Karpas-422 (cell line): ENCODE measurements around the gene LRCH1. TPM values are rescaled to one million over a fixed set of nuclear protein-coding genes. Genes with fewer than 3 reads are reported as not detected.

Source experiments
- DNase-seq: peaks from one replicate; pipeline ENCODE4 v3.0.0-alpha.2; 2015
- H2AFZ ChIP-seq: fragments of 200-600 bp; sonication (generic); 2 replicates; pipeline ENCODE4 v1.6.1; 2014; ENCODE audit warnings: antibody characterized with exemption, low read length, mixed read lengths
- H3K27ac ChIP-seq: fragments of 200-600 bp; sonication (generic); 2 replicates; pipeline ENCODE4 v1.5.1; 2014; ENCODE audit warnings: mild to moderate bottlenecking, low read length, moderate library complexity
- H3K27me3 ChIP-seq: fragments of 200-600 bp; sonication (generic); 2 replicates; pipeline ENCODE4 v1.6.1; 2014; ENCODE audit warnings: low read length, mixed read lengths
- H3K36me3 ChIP-seq: fragments of 200-600 bp; sonication (generic); 2 replicates; pipeline ENCODE4 v1.6.1; 2014; ENCODE audit warnings: low read length, mixed read lengths; ENCODE audit not compliant: insufficient read depth
- H3K4me1 ChIP-seq: fragments of 200-600 bp; sonication (generic); 2 replicates; pipeline ENCODE4 v1.6.1; 2014; ENCODE audit warnings: mild to moderate bottlenecking, low read length, mixed read lengths
- H3K4me2 ChIP-seq: fragments of 200-600 bp; sonication (generic); 2 replicates; pipeline ENCODE4 v1.6.1; 2014; ENCODE audit warnings: low read length, low read depth, mild to moderate bottlenecking; ENCODE audit not compliant: poor library complexity, severe bottlenecking
- H3K4me3 ChIP-seq: fragments of 200-600 bp; sonication (generic); 2 replicates; pipeline ENCODE4 v1.5.1; 2014; ENCODE audit warnings: mild to moderate bottlenecking, antibody characterized with exemption, low read length, mixed read lengths
- H3K79me2 ChIP-seq: fragments of 200-600 bp; sonication (generic); 2 replicates; pipeline ENCODE4 v1.6.1; 2014; ENCODE audit warnings: mild to moderate bottlenecking, low read length, mixed read lengths
- H3K9ac ChIP-seq: fragments of 200-600 bp; sonication (generic); 2 replicates; pipeline ENCODE4 v1.6.0; 2014; ENCODE audit warnings: low read length
- H3K9me2 ChIP-seq: fragments of 200-600 bp; sonication (generic), shearing (Covaris generic); replicated peaks from 2 replicates; pipeline ENCODE4 v1.6.0; 2014; ENCODE audit warnings: mild to moderate bottlenecking, low read length, moderate library complexity; ENCODE audit not compliant: insufficient read depth
- H3K9me3 ChIP-seq: fragments of 300-700, 200-600 bp; sonication (generic); 2 replicates; pipeline ENCODE4 v1.6.1; 2014; ENCODE audit warnings: low read length, mixed read lengths
- H4K20me1 ChIP-seq: fragments of 200-600 bp; sonication (generic); 2 replicates; pipeline ENCODE4 v1.6.1; 2014; ENCODE audit warnings: mild to moderate bottlenecking, antibody characterized with exemption, low read length, low read depth; ENCODE audit not compliant: insufficient read depth
- total RNA-seq: library from RNA; depleted of rRNA; stranded (reverse); fragments of >200 nt; shearing (Covaris generic); gene quantifications from 2 replicates; pipeline ENCODE4 v1.2.3, GENCODE V29; 2014; ENCODE audit warnings: low replicate concordance

The LRCH1 gene
- total RNA-seq, 1 experiment from 2014 or later = 0.56 TPM

- no peak overlapping the region for H3K9ac ChIP-seq
- no peaks in the 10 kb centered on the region for H3K27me3 ChIP-seq
- no peak overlapping the region for H3K4me3 ChIP-seq
- no peak overlapping the region for H3K27ac ChIP-seq
- no peaks in the 10 kb centered on the region for H3K79me2 ChIP-seq
- no peaks in the 10 kb centered on the region for H3K9me3 ChIP-seq
- 0 out of 2 replicates have a peak, but pooled peaks cover 7% of the 10 kb centered on the region for H4K20me1 ChIP-seq
- DNase-seq = no peak
- no peaks in the 10 kb centered on the region for H3K36me3 ChIP-seq
- no peak overlapping the region for H3K4me2 ChIP-seq
- no peaks in the 10 kb centered on the region for H3K4me1 ChIP-seq
- no peak overlapping the region for H2AFZ ChIP-seq
- no peaks in the 10 kb centered on the region for H3K9me2 ChIP-seq
Observed at GRCh38 chr13:46662690-46663089, 109.7 kb downstream of the LRCH1 start.

GRCh38 chr13:46663206-46664037 is 110.5 kb downstream of the LRCH1 start:
- Histone ChIP-seq H4K20me1 (0 out of 2 replicates have a peak, but pooled peaks cover 7% of the 10 kb centered on the region), H3K9me2 (no peaks in the 10 kb centered on the region), H3K27me3 (no peaks in the 10 kb centered on the region), H2AFZ (no peak overlapping the region), H3K36me3 (no peaks in the 10 kb centered on the region), H3K9ac (no peak overlapping the region), H3K9me3 (no peaks in the 10 kb centered on the region), H3K4me1 (no peaks in the 10 kb centered on the region), H3K79me2 (no peaks in the 10 kb centered on the region), H3K27ac (no peak overlapping the region), H3K4me3 (no peak overlapping the region), H3K4me2 (no peak overlapping the region)
- no peak for DNase-seq

GRCh38 chr13:46664195-46664594 is 111.2 kb downstream of the LRCH1 start:
- no peak overlapping the region for H3K4me3 ChIP-seq
- no peaks in the 10 kb centered on the region for H3K79me2 ChIP-seq
- H3K27ac ChIP-seq = no peak overlapping the region

DNA sequence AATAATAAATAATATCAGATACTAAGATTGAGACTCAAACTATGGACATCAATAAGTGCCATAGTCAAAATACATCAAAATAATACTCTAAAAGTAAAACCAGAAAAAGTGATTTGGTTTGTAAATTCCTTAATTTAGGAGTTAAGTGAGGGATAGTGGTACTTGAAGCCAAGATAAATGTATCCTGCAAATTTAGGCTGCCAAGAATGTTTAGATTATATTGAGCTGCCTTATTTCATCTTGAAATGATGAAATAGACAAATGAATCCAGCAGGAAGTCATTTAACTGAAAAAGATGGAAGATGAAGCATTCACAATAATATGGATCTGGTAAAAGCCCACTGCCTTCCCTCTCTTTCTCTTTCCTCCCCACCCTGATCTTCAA is 112.3 kb downstream of the LRCH1 start:
- Histone ChIP-seq H3K4me1 (no peaks in the 10 kb centered on the region), H4K20me1 (0 out of 2 replicates have a peak, but pooled peaks cover 7% of the 10 kb centered on the region), H2AFZ (no peak overlapping the region), H3K27ac (no peak overlapping the region), H3K79me2 (no peaks in the 10 kb centered on the region), H3K9ac (no peak overlapping the region), H3K36me3 (no peaks in the 10 kb centered on the region), H3K4me3 (no peak overlapping the region), H3K27me3 (no peaks in the 10 kb centered on the region), H3K4me2 (no peak overlapping the region), H3K9me3 (no peaks in the 10 kb centered on the region), H3K9me2 (no peaks in the 10 kb centered on the region)
- DNase-seq = no peak

More at GRCh38 chr13:46664195-46664594, 111.2 kb downstream of the LRCH1 start:
- no peak overlapping the region for H2AFZ ChIP-seq
- no peaks in the 10 kb centered on the region for H3K36me3 ChIP-seq
- no peaks in the 10 kb centered on the region for H3K4me1 ChIP-seq
- no peak overlapping the region for H3K9ac ChIP-seq
- H3K9me3 ChIP-seq = no peaks in the 10 kb centered on the region
- H3K4me2 ChIP-seq = no peak overlapping the region
- no peak for DNase-seq
- no peaks in the 10 kb centered on the region for H3K27me3 ChIP-seq
- 0 out of 2 replicates have a peak, but pooled peaks cover 7% of the 10 kb centered on the region for H4K20me1 ChIP-seq
- H3K9me2 ChIP-seq = no peaks in the 10 kb centered on the region

DNA sequence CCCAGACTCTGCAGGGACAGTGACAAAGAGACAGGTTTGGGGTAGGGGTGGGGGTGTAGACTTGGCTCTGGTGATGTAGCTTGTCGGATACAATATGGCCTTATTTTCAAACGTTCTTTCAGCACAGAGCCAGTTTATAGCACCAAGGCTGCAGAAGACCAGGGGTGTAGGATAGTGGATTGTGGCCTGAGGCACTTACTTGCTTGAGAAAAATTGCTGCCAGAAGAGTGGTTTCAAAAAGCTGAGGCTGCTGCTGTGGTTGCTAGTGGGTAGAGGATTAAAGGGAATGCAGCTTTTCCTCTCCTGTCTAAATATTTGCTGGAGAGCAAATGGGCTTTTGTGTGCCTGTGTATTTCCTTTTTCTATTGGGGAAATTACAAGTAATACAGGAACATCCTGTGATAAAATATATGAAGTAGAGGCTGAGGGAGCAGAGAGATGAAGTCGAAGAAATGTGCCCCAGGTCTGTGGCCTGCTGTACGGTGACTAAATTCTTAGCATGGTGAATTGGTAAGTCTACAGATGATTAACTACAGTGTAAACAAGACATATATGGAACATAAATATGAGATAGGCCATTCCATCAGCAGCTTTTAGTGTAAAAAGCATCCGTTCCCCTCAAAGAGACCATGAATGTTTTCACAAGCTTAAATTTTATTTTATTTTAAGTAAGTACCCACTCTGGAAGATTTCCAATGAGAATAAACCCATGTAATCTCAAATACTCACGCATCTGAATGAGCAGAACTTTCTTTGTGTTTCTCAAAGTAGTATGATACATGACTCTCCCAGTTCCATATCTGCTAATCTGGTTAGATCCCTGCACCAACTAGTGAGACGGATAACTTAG is 112.9 kb downstream of the LRCH1 start:
- Histone ChIP-seq H3K79me2 (no peaks in the 10 kb centered on the region), H3K27ac (no peak overlapping the region), H3K36me3 (no peaks in the 10 kb centered on the region), H3K9me3 (no peaks in the 10 kb centered on the region), H3K4me2 (no peak overlapping the region), H3K27me3 (no peaks in the 10 kb centered on the region), H4K20me1 (0 out of 2 replicates have a peak, but pooled peaks cover 7% of the 10 kb centered on the region), H3K4me1 (no peaks in the 10 kb centered on the region), H3K9me2 (no peaks in the 10 kb centered on the region), H3K4me3 (no peak overlapping the region), H2AFZ (no peak overlapping the region), H3K9ac (no peak overlapping the region)
- no peak for DNase-seq

DNA sequence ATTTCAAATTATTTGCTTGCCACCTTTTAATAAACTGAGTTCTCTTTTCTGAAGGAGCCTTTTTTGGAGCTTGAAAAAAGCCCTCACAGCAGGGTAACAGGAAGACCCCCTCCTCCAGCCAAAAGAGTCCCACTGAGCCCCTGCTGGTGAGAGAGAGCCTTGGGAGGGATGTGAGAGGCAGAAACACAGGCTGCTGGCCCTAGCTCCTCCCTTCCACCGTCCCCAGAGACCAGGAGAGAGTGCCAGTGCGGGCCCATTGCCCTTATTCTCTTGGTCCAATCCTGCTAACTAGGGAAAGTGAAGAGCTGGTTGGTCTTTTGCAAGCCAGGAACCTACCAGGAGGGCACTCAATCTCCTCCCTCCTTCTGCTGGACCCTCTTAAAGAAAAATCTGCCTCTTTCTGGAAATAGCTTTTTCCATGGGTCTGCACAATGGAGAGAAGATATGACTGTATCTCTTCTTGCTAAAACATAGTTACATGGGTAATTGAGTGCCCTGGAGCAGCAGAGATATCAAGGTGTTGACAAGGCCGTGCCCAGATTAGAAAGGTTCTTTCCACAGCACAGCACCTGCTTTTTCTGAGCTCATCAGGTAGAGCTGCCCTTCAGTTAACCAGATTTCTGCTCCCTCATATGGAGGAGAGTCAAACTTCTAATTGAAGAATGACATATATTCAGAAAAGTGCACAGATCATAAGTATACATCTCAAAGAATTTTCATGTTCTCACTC is 113.9 kb downstream of the LRCH1 start:
- H3K4me1 ChIP-seq = no peaks in the 10 kb centered on the region

DNA sequence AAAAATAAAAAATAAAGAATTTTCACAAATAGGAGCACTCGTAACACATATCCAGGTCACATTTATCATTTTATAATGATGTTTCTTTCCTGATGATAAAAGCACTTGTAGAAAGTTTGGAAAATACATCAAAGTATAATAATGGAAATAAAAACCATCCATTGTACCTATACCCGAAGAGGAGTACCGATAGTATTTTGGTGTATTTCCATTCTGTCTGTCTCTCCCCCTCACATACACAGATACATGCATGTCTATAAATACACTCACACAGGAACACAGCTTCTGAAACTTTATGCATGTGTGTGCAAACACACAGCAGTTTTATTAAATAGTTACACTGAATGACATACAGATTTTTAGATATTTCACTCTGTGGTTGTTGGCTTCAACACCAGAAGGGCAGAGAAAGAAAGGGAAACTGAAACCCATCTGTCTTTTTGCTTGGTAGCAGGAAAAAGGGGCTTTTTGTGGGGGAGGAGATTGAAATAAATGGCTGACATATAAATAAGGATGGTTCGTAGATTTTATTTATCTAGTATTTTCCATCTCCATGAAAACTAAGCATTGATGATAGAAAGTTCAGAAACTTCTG is 114.8 kb downstream of the LRCH1 start:
- no peaks in the 10 kb centered on the region for H3K27me3 ChIP-seq
- 0 out of 2 replicates have a peak, but pooled peaks cover 7% of the 10 kb centered on the region for H4K20me1 ChIP-seq
- H3K9ac ChIP-seq = no peak overlapping the region
- H2AFZ ChIP-seq = no peak overlapping the region
- H3K9me3 ChIP-seq = no peaks in the 10 kb centered on the region
- no peaks in the 10 kb centered on the region for H3K9me2 ChIP-seq
- DNase-seq = no peak
- H3K4me3 ChIP-seq = no peak overlapping the region
- H3K27ac ChIP-seq = no peak overlapping the region
- H3K79me2 ChIP-seq = no peaks in the 10 kb centered on the region
- no peaks in the 10 kb centered on the region for H3K4me1 ChIP-seq
- no peaks in the 10 kb centered on the region for H3K36me3 ChIP-seq
- no peak overlapping the region for H3K4me2 ChIP-seq

More for the DNA sequence above, 113.9 kb downstream of the LRCH1 start:
- Histone ChIP-seq H3K27me3 (no peaks in the 10 kb centered on the region), H3K79me2 (no peaks in the 10 kb centered on the region), H3K4me2 (no peak overlapping the region), H3K27ac (no peak overlapping the region), H3K4me3 (no peak overlapping the region), H4K20me1 (0 out of 2 replicates have a peak, but pooled peaks cover 7% of the 10 kb centered on the region), H3K9me3 (no peaks in the 10 kb centered on the region), H3K9ac (no peak overlapping the region), H2AFZ (no peak overlapping the region), H3K36me3 (no peaks in the 10 kb centered on the region), H3K9me2 (no peaks in the 10 kb centered on the region)
- DNase-seq = no peak
